Measurements from ENCODE around the gene TMTC3. TPM values are rescaled to one million over a fixed set of nuclear protein-coding genes. Genes with fewer than 3 reads are reported as not detected.

Gene TMTC3
- total RNA-seq, 1 experiment from 2014 or later: 31.8 TPM

GRCh38 chr12:88142610-88142991, 494 bp downstream of the TMTC3 start:
- POLR2A ChIA-PET: interaction anchor here (1.4 kb wide), 1 partner anchor 437 kb away, joined by 3 read pairs; the partner anchor contains the start of gene KITLG
- Histone ChIP-seq H3K36me3 (ENCODE audit: control insufficient read depth, insufficient read depth, low read length) (no peaks in the 10 kb centered on the region), H3K4me1 (peaks cover 30% of the 10 kb centered on the region), H3K9me3 (no peaks in the 10 kb centered on the region), H3K4me3 (ENCODE audit: low read depth, low read length) (peak overlapping the region; percentile 86), H3K27me3 (replicated peaks; ENCODE audit: control insufficient read depth, insufficient read depth, low read length) (no peaks in the 10 kb centered on the region)
- Mint-ChIP-seq H3K4me1 (ENCODE audit: low read depth, unreplicated experiment) (peaks cover 17% of the 10 kb centered on the region), H3K27me3 (ENCODE audit: insufficient read depth, unreplicated experiment) (no peaks in the 10 kb centered on the region), H3K9me3 (ENCODE audit: unreplicated experiment) (no peaks in the 10 kb centered on the region), H3K27ac (ENCODE audit: unreplicated experiment) (peak overlapping the region; percentile 68), H3K36me3 (ENCODE audit: insufficient read depth, unreplicated experiment) (no peaks in the 10 kb centered on the region), H3K4me3 (ENCODE audit: unreplicated experiment) (peak overlapping the region; percentile 86)
- DNase-seq: peak; percentile 38 to 50
- intact Hi-C loops (cut with micrococcal nuclease; ENCODE audit: unreplicated experiment): loop anchor here (1.0 to 10.0 kb wide), 3 partner anchors 37 to 1382 kb away; partner anchors contain the start of genes GALNT4 and POC1B
- CTCF ChIA-PET: no interaction called here
- TF ChIP-seq CTCF (IDR thresholded peaks at IDR 0.05; ENCODE audit: insufficient read depth in 1 of 2, low read depth in 1 of 2, low read length in 1 of 2, severe bottlenecking in 1 of 2, unreplicated experiment in 1 of 2): no peak
- BruUV-seq (replicated peaks): TSS peak; percentile 52

DNA sequence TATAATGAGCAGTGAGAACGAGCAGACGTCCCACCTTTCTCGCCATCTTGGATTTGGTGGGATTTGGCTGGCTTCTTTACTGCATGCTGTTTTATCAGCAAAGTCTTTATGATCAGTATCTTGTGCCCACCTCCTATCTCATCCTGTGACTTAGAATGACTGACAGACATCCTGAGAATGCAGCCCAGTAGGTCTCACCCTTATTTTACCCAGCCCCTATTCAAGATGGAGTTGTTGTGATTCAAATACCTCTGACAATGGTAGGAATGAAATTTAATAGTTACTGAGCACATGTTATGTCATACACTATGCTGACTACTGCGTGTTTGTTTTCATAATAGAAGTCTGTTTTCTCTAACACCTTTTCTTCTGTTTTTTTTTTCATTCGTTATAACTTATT, 1.9 kb downstream of the TMTC3 start:
- no peak for DNase-seq
- Mint-ChIP-seq H3K9me3 (ENCODE audit: unreplicated experiment) (no peaks in the 10 kb centered on the region), H3K36me3 (ENCODE audit: insufficient read depth, unreplicated experiment) (no peaks in the 10 kb centered on the region), H3K27me3 (ENCODE audit: insufficient read depth, unreplicated experiment) (no peaks in the 10 kb centered on the region), H3K27ac (ENCODE audit: unreplicated experiment) (no peak overlapping the region), H3K4me1 (ENCODE audit: low read depth, unreplicated experiment) (peaks cover 17% of the 10 kb centered on the region), H3K4me3 (ENCODE audit: unreplicated experiment) (peak overlapping the region; percentile 86)
- POLR2A ChIA-PET: no interaction called here
- CTCF ChIA-PET: no interaction called here
- intact Hi-C loops (cut with micrococcal nuclease; ENCODE audit: unreplicated experiment): loop anchor here (10.0 kb wide), 2 partner anchors 431 to 1381 kb away; partner anchors contain the start of genes GALNT4 and POC1B
- no TSS peak for BruUV-seq (replicated peaks)
- Histone ChIP-seq H3K4me3 (ENCODE audit: low read depth, low read length) (no peak overlapping the region), H3K4me1 (peaks cover 30% of the 10 kb centered on the region), H3K36me3 (ENCODE audit: control insufficient read depth, insufficient read depth, low read length) (no peaks in the 10 kb centered on the region), H3K27me3 (replicated peaks; ENCODE audit: control insufficient read depth, insufficient read depth, low read length) (no peaks in the 10 kb centered on the region), H3K9me3 (no peaks in the 10 kb centered on the region)
- no peak for TF ChIP-seq CTCF (IDR thresholded peaks at IDR 0.05; ENCODE audit: insufficient read depth in 1 of 2, low read depth in 1 of 2, low read length in 1 of 2, severe bottlenecking in 1 of 2, unreplicated experiment in 1 of 2)

GRCh38 chr12:88144546-88145468, 2.7 kb downstream of the TMTC3 start:
- Mint-ChIP-seq H3K9me3 (ENCODE audit: unreplicated experiment) (no peaks in the 10 kb centered on the region), H3K4me3 (ENCODE audit: unreplicated experiment) (peak overlapping the region; percentile 86), H3K4me1 (ENCODE audit: low read depth, unreplicated experiment) (peaks cover 17% of the 10 kb centered on the region), H3K27me3 (ENCODE audit: insufficient read depth, unreplicated experiment) (no peaks in the 10 kb centered on the region), H3K27ac (ENCODE audit: unreplicated experiment) (peak overlapping the region; percentile 59), H3K36me3 (ENCODE audit: insufficient read depth, unreplicated experiment) (no peaks in the 10 kb centered on the region)
- Histone ChIP-seq H3K27me3 (replicated peaks; ENCODE audit: control insufficient read depth, insufficient read depth, low read length) (no peaks in the 10 kb centered on the region), H3K4me1 (peaks cover 30% of the 10 kb centered on the region), H3K36me3 (ENCODE audit: control insufficient read depth, insufficient read depth, low read length) (no peaks in the 10 kb centered on the region), H3K9me3 (no peaks in the 10 kb centered on the region), H3K4me3 (ENCODE audit: low read depth, low read length) (no peak overlapping the region)
- ChIA-PET POLR2A (no interaction called here), CTCF (no interaction called here)
- no peak for TF ChIP-seq CTCF (IDR thresholded peaks at IDR 0.05; ENCODE audit: insufficient read depth in 1 of 2, low read depth in 1 of 2, low read length in 1 of 2, severe bottlenecking in 1 of 2, unreplicated experiment in 1 of 2)
- BruUV-seq (replicated peaks): no TSS peak
- no peak for DNase-seq
- intact Hi-C loops (cut with micrococcal nuclease; ENCODE audit: unreplicated experiment): loop anchor here (10.0 kb wide), 2 partner anchors 430 to 1380 kb away; partner anchors contain the start of genes GALNT4 and POC1B
